HT1080 (cell line): ENCODE results near the gene COL8A1. TPM values are rescaled to one million over a fixed set of nuclear protein-coding genes. Genes with fewer than 3 reads are reported as not detected.

Experiments
- DNase-seq: peaks from one replicate; pipeline ENCODE4 v3.0.0-alpha.2; 2015; ENCODE audit warnings: low read depth
- total RNA-seq: library from RNA; depleted of rRNA; stranded (reverse); fragments of >200 nt; shearing (Covaris generic); gene quantifications from 2 replicates; pipeline ENCODE4 v1.2.3, GENCODE V29; 2014

COL8A1 gene
- total RNA-seq, 1 experiment from 2014 or later: 5.3 TPM

GRCh38 chr3:99704417-99704816 lies 66.0 kb downstream of the COL8A1 start:
- DNase-seq: no peak

GRCh38 chr3:99706410-99706809 lies 68.0 kb downstream of the COL8A1 start:
- DNase-seq: no peak

- DNase-seq: no peak
Measured at GRCh38 chr3:99708207-99708745, 69.9 kb downstream of the COL8A1 start.

- DNase-seq: no peak
Measured at GRCh38 chr3:99709686-99710085, 71.3 kb downstream of the COL8A1 start.

GRCh38 chr3:99710094-99710493 lies 71.7 kb downstream of the COL8A1 start:
- DNase-seq: no peak

GRCh38 chr3:99711351-99711750 lies 73.0 kb downstream of the COL8A1 start:
- DNase-seq: no peak

- no peak for DNase-seq
Measured at GRCh38 chr3:99712291-99712954, 74.0 kb downstream of the COL8A1 start.

GRCh38 chr3:99713440-99713839 lies 75.0 kb downstream of the COL8A1 start:
- no peak for DNase-seq

- no peak for DNase-seq
Measured at GRCh38 chr3:99714146-99714545, 75.8 kb downstream of the COL8A1 start.

GRCh38 chr3:99714575-99714974 lies 76.2 kb downstream of the COL8A1 start:
- no peak for DNase-seq

GRCh38 chr3:99716463-99716995 lies 78.1 kb downstream of the COL8A1 start:
- no peak for DNase-seq

GRCh38 chr3:99720985-99721632 lies 82.7 kb downstream of the COL8A1 start:
- no peak for DNase-seq

- no peak for DNase-seq
Measured at GRCh38 chr3:99721633-99722007, 83.2 kb downstream of the COL8A1 start.

- no peak for DNase-seq
Measured at GRCh38 chr3:99724276-99724675, 85.9 kb downstream of the COL8A1 start.

GRCh38 chr3:99730870-99731269 lies 92.5 kb downstream of the COL8A1 start:
- no peak for DNase-seq

- no peak for DNase-seq
Measured at GRCh38 chr3:99731499-99731898, 93.1 kb downstream of the COL8A1 start.

GRCh38 chr3:99740371-99740770 lies 102.0 kb downstream of the COL8A1 start:
- peak; percentile 36 for DNase-seq

GRCh38 chr3:99741588-99741987 lies 103.2 kb downstream of the COL8A1 start:
- no peak for DNase-seq

- peak; percentile 63 for DNase-seq
Measured at GRCh38 chr3:99747915-99748314, 109.5 kb downstream of the COL8A1 start.

GRCh38 chr3:99751649-99752048 lies 113.3 kb downstream of the COL8A1 start:
- peak; percentile 90 for DNase-seq

GRCh38 chr3:99753268-99753975 lies 115.0 kb downstream of the COL8A1 start:
- peak; percentile 66 for DNase-seq

GRCh38 chr3:99755831-99756230 lies 117.4 kb downstream of the COL8A1 start:
- no peak for DNase-seq
